H7 (cell line): ENCODE data around the gene ASB18. TPM values are rescaled to one million over a fixed set of nuclear protein-coding genes. Genes with fewer than 3 reads are reported as not detected.

Source experiments
- DNase-seq: peaks from one replicate; pipeline ENCODE4 v3.0.0; 2012
- H3K27me3 ChIP-seq: 2 replicates; pipeline ENCODE4 v1.6.0; 2011; ENCODE audit warnings: mild to moderate bottlenecking, low read length; ENCODE audit not compliant: control insufficient read depth, insufficient read depth
- H3K36me3 ChIP-seq: replicated peaks from 2 replicates; pipeline ENCODE4 v1.5.1; 2011; ENCODE audit warnings: low read length; ENCODE audit not compliant: control insufficient read depth, insufficient read depth
- H3K4me3 ChIP-seq: 2 replicates; pipeline ENCODE4 v1.5.1; 2011; ENCODE audit warnings: low read depth, mild to moderate bottlenecking, control low read depth, low read length, moderate library complexity; ENCODE audit not compliant: insufficient read depth
- total RNA-seq: library from RNA; depleted of rRNA; stranded (reverse); fragments of >200 nt; shearing (Covaris generic); gene quantifications from 2 replicates; pipeline ENCODE4 v1.2.3, GENCODE V29; 2014

The ASB18 gene
- total RNA-seq, 1 experiment from 2014 or later: not detected

DNA sequence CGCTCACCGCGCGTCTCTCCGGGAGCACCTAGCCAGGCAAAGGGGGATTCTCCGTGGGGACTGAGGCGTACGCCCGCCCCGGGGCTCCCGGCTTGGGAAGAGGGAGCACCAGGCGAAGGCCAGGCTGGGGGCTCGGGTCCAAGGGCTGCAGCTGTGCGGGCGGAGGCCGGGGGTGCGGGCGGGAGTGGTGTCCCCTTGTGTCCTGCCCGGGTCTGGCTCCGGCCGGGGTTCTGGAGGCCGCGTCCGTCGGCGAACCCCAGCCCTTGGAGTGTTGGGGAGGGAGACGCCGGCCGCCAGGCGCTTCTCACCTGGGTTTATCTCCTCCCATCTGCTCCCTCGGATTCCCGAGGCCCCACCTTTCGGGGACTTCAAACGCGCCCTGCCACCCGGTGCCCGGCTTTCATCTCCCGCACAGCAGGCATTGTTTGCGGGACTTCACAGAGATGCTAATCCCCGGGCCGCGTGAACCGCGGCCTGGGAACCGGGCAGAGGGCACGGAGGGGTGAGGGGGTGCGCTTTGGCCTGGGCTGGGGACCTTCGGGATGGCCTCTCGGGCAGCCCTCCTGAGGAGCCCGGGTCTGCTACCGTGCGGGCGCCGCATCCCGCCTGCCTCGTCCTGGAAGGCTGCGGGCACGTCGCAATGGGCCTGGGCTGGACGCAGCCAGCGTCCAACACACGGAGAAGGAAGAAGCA is 91.0 kb downstream of the ASB18 start:
- Histone ChIP-seq H3K4me3 (peak overlapping the region; percentile 16; the same call in 1 of the 2 replicates), H3K27me3 (peaks cover 85% of the 10 kb centered on the region), H3K36me3 (no peaks in the 10 kb centered on the region)
- peak; percentile 86 for DNase-seq

DNA sequence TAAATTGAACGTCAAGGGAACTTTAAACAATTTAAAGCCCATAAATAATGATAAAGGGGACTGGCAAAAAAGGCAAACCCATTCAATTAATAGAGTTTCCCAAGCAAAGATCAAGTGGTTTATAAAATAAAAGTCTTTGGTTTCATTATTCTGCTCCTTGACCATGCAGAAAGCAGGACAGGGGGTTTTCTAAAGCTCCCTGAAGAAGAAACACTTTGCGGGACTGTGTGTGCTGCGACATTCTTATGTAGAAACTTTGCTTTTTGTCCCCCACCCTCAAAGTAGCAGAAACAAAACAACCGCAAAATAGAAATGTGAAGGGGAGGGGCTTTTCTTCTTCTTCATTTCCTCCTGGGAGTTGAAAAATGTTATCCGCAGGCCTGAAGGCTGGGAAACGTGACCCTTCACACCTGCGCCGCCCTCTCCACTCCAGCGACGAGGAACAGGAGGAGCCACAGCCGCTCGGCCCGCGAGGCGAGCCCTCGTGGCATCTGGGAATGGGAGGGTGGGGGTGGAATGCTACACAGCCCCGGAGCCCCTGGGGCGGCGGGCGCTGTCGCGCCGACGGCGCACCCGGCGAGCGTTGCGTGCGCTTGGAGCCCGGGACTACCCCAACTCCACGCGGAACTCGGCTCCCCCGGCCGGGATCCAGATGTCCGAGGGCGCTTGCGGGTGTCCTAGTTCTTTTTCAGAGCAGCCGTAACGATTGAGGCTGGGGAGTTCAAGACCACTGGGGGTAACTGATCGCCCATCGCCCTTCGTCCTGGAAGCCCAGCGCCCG is 91.8 kb downstream of the ASB18 start:
- H3K27me3 ChIP-seq: peaks cover 89% of the 10 kb centered on the region
- H3K36me3 ChIP-seq: no peaks in the 10 kb centered on the region
- H3K4me3 ChIP-seq: peak overlapping the region; percentile 16; the same call in 1 of the 2 replicates
- DNase-seq: peak; percentile 81

DNA sequence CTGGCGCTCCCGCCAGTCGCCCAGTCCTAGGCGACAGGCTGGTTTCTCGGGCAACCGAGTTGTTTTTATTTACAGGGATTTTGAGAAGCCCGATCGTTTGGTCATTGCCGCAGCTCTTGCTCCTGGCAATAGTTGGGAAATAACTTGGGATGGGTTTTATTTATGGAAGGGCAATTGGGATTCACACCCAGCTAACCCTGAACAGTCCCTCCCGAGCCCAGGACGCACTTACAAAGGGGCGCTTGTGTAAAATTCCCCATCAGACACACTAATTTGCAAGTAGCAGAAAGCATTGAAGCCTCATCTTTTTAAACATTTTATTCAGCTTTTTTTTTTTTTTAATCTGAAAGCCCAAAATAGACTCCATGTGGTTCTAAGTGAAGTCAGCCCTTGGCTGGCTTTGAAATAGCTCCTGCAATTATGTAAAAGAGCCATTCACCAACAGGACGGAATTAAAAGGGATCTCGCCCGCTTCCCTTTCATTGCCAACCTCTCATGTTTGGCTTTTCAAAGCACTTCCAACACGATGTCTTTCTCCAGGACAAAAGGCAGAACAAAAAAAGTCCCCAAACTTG is 92.4 kb downstream of the ASB18 start:
- DNase-seq: peak; percentile 53
- H3K27me3 ChIP-seq: peaks cover 93% of the 10 kb centered on the region
- no peaks in the 10 kb centered on the region for H3K36me3 ChIP-seq
- H3K4me3 ChIP-seq: peak overlapping the region; percentile 29

DNA sequence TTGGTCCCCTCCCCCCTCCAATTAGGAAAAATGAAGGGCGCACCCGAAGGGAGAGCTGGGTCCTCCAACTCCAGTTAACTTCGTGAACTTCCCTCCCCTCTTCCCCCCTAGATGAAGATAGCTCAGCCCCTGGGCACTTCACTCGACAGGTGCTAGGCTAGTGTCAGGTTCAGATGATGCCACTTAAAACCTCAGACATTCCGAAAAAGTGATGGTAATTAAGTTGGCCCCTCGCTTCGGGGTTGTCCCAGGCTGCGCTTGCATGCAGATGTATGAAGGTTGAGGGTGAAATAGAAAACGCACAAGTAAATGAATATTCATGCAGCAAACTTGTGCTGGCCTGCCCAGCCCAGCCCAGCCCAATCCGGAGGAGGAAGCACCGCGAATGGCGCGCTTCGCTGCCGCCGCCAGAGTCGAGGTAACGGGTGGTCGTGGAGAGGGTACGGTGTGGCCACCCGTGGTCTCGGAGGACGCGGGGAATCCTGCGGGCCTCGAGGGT is 93.0 kb downstream of the ASB18 start:
- Histone ChIP-seq H3K27me3 (peaks cover 94% of the 10 kb centered on the region), H3K4me3 (peak overlapping the region; percentile 29), H3K36me3 (no peaks in the 10 kb centered on the region)
- DNase-seq: peak; percentile 79

DNA sequence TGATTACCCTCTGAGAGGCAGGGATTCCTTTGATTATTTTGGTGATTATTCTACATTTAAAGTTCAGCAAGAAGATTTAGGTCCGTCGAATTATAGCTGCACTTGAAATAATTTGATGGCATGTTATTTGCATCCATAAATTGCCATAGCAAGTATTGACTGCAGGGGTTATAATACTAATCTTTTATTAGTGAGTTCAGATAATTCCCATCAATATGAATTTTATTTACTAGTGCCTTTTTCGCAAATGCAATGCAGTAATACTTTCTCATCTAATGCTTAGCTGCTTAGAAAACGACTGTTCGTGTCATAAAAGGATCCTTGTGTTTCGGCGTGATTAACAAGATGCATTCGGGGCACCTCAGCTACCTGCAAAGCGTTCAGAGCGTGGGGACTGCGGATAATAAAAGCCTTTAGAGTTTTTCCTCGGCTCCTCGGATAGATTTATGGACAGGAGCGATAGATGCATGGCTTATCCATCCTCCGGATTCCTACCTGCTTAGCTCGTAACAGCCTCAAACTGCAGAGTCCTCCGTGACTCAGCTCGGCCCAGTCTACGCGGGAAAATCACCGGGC is 93.5 kb downstream of the ASB18 start:
- no peak for DNase-seq
- Histone ChIP-seq H3K27me3 (peaks cover 94% of the 10 kb centered on the region), H3K36me3 (no peaks in the 10 kb centered on the region), H3K4me3 (no peak overlapping the region)

DNA sequence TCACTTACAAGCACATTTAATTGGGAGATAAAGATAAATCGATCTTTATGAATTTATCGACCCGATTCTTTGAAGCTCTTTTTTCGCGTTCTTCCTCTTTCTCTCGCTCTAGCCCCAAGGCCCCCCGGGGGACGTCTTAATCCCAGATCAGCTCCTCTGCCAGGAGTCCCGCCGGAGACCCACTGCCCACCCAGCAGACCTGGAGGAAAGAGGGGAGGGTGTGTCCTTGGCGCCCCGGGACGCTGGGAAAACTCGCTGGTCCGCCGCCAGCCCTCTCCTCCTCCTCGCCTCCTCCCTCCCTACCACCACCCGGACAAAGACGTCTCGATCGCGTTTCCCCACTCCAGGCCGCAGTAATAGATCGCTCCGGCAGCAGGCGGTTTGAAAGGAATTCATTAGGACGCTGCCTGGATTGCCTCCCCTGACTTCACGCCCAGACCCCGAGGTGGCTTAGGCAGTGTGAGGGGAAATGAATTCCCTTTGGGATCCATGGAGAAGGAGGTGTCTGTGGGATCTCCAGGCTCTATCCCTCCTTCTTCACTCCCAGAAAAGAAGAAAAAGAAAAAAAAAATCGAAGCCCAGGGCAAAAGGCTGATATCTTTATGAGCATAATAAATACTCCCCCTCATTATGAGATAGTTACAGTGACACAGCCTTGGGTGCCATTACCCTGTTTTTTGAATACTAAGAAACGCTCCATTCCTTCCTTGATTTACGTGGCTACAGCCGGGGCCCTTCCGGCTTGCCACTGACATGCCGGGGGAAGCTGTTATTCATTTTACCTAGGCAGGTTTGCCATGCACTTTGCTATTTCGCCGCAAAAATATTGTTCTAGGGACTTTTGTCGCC is 94.2 kb downstream of the ASB18 start:
- Histone ChIP-seq H3K36me3 (no peaks in the 10 kb centered on the region), H3K27me3 (peaks cover 94% of the 10 kb centered on the region), H3K4me3 (peak overlapping the region; percentile 21; the same call in 1 of the 2 replicates)
- peak; percentile 81 for DNase-seq

DNA sequence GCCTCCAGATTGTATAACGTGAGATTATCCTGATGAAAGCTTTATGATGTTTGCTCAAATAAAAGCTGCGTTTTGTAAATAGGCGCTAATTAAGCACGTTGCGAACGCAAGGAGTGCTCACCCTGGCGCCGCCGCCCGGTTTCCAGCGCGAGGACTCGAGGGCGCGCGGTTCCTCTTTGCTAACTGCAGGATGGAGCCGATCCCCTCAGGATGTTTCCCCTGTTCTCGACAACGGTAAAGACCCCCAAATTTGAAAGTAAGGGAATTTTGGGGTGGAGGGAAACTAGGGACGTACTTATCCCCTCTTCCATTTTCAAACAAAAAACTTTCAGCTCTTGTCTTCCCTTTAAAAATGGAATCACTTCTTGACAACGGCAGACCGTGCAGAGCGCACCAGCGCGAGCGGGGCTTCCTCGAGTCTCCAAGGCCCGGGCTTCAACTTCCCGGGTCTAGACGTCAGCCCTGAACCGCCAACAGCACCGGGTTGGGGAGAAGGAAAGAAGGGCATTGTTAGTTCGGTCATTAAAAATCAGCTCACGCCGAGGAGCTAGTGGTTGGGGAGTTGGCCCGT is 95.0 kb downstream of the ASB18 start:
- peak; percentile 79 for DNase-seq
- Histone ChIP-seq H3K27me3 (peaks cover 93% of the 10 kb centered on the region), H3K36me3 (no peaks in the 10 kb centered on the region), H3K4me3 (peak overlapping the region; percentile 50; the same call in 1 of the 2 replicates)

DNA sequence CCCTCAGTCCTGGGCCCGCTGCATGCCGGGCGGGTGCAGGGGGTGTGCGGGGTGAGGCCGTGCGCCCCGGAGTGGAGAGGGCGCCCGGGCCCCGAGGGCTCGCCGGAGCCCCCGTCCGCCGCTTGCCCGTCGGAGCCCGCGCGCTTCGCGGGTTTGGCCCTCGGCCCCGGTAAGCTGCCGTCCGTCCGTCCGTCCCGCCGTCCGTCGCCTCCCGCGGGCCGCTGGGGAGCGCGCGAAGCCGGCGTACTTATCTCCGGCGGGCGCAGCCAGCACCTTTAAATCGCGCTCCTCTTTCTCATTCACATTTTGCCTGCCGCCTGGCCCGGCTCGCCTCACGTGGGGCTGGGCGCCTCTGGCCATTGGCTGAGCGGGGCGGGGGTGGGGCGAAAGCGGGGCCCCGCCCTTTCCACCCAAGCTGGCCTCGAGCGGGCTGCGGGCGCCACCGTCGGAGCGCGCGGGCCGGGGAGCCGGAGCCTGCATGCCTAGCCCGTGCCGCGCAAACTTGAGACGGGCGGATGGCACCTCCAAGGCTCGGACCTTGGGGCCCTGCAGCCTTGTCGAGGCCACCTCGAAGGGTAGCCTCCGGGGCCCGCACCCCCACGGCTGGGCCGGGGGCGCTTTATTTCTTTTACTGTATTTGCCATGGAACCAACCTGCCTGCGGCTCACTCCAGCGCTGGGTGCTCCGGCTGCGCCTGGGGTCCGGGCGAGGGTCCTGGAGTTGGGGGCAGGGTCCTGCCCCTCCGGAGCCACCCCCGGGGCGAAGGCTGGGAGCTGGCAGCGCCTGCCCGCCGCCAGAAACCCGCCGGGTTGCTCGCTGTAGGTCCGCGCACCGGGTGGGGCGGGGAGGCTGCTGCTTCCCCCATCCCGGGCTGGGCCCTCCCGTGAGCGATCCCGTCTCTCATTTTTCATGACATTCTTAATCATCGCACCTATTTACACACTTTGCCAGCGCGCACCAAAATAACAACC is 95.8 kb downstream of the ASB18 start, which contains the start of gene GBX2:
GBX2 (minus strand) TSS at position 277 of the 971 bp plus-strand sequence. CDS start 415 bp downstream, outside the sequence.
- Histone ChIP-seq H3K4me3 (peak within 1 kb of the TSS; percentile 66), H3K36me3 (no peaks in the 10 kb centered on the region)
- DNase-seq: peak; percentile 99

DNA sequence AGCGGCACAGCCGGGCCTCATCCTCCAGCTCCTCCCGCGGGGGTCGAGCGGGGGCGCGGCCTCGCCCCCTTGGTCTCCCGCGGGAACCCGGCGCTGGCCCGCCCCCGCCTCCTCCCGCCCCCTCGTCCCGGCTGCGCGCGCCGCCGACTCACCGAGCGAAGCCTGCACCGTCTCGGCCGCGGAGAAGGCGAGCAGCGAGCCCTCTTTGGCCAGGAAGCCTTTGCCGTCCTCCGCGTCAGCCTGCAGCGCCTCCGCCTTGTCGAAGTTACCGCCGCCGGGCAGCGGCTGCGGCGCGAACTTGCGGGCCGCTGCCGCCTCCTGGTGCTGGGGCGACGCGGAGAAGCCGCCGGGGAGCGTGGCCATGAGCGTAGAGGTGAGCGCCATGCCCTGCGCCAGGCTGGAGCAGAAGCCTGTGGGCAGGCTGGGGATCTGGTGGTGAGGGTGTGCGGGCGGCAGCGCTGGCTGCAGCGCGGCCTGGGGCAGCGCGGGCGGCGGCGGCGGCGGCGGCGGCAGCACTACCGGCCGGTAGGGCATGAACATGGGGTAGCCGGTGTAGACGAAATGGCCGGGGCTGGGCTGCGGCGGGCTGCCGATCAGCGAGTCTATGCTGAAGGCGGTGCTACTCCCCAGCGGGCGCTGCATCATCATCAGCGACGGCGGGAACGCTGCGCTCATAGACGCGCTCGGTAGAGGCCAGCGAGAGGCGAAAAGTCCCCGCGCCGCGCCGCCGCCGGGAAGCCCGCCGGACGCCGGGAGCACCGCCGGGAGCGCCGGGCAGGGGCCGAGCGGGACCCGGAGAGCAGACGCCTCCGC is 96.7 kb downstream of the ASB18 start:
- peak; percentile 85 for DNase-seq
- Histone ChIP-seq H3K27me3 (peaks cover 93% of the 10 kb centered on the region), H3K4me3 (peak overlapping the region; percentile 66), H3K36me3 (no peaks in the 10 kb centered on the region)

More for the DNA sequence above, 95.8 kb downstream of the ASB18 start, which contains the start of gene GBX2:
- H3K27me3 ChIP-seq: peaks cover 93% of the 10 kb centered on the region

DNA sequence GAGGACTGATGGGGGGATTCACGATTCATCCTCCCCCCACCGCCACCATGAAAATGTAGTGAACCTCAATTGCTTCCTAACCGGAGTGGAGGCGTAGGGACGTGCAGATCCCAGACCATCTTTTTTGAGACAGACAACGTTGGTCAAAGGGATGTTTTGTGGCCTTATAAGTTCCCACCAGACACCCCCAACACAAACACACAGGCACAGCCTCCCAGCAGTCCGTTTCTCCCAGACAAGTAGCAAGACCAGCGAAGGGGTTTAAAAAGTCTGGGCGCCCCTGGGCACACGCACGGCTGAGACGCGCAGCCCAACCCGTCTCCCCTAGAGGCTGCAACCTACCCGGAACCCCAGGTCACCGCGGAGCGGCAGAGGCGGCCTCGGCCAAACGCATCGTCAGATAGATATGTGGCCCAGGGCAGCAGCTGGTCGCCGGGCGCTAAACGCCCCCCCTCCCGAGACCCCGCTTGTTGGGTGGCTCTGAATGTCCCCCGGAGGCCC is 97.4 kb downstream of the ASB18 start:
- H3K36me3 ChIP-seq: no peaks in the 10 kb centered on the region
- DNase-seq: peak; percentile 65
- peak overlapping the region; percentile 66 for H3K4me3 ChIP-seq
- peaks cover 93% of the 10 kb centered on the region for H3K27me3 ChIP-seq

DNA sequence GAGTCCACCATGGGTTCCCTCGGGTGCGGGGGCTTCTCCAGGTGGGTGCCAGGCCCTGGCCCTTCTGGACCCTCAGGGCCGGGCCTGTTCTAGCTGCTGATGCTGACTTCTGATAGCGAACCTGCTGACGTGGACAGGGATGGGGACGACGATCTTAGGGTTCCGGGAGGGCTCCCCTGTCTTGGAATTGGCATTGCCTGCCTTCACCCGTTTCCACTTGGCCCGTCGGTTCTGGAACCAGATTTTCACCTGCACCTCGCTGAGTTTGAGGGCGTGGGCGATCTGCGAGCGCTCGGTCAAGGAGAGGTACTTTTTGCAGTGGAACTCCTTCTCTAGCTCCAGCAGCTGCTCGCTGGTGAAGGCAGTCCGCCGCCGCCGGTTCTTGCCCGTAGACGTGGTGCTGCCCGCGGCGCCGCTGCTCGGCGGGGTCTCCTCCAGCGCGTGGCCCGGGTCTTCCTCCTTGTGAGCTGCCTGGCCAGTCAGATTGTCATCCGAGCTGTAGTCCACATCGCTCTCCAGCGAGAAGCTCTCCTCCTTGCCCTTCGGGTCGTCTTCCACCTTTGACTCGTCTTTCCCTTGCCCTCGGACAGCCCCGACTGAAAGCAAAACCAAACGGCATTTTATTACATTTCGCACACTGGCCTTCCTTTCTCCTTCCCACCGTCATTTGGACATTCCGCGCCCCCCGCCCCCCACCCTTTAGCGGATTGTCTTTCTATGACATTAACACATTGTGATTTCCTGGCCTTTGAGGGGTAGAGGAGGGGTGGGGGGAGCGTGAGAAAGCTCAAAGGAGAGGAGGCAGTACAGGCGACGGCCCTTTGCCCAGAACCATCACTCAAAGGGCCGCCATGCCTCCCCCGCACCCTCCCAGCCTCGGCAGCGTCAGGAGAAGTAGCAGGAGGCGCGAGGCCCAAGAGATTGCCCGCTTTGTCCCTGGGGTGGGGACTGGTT is 98.1 kb downstream of the ASB18 start:
- H3K27me3 ChIP-seq: peaks cover 93% of the 10 kb centered on the region
- DNase-seq: peak; percentile 75
- H3K36me3 ChIP-seq: no peaks in the 10 kb centered on the region
- H3K4me3 ChIP-seq: peak overlapping the region; percentile 66
